GM12873 (cell line): ENCODE data around the gene EXD3.

Source experiments
- TF ChIP-seq, protein P1 (sequence below): IDR thresholded peaks from 2 replicates; pipeline ENCODE4 v1.5.1; 2012; ENCODE audit warnings: low read depth, mild to moderate bottlenecking, moderate library complexity, low read length, control low read depth; ENCODE audit not compliant: insufficient read depth; ENCODE audit errors: missing control alignments

EXD3 gene

GRCh38 chr9:137452006-137452760 lies 29.2 kb upstream of the EXD3 start:
- TF ChIP-seq, protein P1, sequence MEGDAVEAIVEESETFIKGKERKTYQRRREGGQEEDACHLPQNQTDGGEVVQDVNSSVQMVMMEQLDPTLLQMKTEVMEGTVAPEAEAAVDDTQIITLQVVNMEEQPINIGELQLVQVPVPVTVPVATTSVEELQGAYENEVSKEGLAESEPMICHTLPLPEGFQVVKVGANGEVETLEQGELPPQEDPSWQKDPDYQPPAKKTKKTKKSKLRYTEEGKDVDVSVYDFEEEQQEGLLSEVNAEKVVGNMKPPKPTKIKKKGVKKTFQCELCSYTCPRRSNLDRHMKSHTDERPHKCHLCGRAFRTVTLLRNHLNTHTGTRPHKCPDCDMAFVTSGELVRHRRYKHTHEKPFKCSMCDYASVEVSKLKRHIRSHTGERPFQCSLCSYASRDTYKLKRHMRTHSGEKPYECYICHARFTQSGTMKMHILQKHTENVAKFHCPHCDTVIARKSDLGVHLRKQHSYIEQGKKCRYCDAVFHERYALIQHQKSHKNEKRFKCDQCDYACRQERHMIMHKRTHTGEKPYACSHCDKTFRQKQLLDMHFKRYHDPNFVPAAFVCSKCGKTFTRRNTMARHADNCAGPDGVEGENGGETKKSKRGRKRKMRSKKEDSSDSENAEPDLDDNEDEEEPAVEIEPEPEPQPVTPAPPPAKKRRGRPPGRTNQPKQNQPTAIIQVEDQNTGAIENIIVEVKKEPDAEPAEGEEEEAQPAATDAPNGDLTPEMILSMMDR: no peak

DNA sequence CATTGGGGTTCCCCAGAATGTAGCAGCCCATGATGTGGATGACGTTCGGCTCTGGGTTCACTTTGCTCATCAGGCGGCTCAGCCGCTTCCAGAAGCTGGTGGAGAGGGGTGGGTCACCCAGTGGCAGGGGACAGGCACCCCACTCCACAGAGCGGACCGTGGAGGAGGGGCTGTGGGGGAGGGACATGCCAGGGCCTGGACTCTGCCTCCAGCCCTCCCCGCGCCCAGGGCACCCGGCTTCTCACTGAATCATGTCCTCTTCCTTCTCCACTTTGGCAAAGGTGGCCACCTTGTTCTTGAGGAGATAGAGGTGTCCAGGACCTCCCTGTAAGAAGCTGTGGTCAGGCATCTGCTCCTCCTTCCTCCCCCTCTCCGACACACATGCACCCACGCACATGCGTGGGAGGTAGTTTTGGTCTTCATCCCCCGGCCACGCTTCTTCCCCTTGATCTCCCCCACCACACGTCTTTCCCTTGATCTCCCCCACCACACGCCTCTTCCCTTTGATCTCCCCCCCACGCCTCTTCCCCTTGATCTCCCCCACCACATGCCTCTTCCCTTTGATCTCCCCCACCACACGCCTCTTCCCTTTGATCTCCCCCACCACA lies 27.1 kb upstream of the EXD3 start:
- TF ChIP-seq, protein P1: no peak

DNA sequence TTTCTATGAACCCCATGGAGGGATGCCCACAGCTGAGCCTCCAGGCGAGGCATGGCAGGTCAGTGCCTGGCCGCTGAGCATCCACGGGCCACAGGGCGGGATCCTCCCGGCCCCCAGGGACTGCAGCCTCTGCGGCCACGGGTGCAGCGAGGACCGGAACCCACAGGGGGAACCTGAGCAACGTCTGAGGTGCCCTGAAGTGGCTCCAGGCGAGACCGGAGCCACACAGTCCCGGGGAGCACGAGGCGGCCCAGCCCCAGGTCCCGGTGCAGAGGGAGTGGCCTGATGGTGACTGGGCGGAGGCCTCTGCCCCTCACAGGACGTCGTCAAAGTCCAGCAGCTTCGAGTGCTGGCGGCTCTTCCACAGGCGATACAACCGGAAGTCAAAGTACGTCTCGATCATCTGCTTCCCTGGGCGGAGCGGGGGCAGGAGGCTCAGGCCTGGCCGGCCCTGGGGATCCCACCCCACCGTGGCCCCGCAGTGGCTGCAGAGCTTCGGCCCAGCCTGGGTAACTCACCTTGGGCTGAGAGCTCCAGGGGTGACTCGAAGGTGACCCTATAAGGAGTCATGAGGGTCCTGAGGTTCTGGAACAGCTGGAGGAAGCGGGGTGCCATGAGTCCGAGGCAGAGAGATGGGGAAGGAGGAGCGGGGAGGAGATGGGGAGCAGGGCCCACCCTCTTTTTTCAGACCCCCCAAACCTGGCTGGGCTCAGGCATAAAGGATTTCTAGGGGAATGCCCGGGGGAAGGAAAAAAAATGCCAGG lies 26.3 kb upstream of the EXD3 start:
- TF ChIP-seq, protein P1: no peak

- TF ChIP-seq, protein P1: no peak
These were observed 25.6 kb upstream of the EXD3 start for GRCh38 chr9:137448602-137448962.

DNA sequence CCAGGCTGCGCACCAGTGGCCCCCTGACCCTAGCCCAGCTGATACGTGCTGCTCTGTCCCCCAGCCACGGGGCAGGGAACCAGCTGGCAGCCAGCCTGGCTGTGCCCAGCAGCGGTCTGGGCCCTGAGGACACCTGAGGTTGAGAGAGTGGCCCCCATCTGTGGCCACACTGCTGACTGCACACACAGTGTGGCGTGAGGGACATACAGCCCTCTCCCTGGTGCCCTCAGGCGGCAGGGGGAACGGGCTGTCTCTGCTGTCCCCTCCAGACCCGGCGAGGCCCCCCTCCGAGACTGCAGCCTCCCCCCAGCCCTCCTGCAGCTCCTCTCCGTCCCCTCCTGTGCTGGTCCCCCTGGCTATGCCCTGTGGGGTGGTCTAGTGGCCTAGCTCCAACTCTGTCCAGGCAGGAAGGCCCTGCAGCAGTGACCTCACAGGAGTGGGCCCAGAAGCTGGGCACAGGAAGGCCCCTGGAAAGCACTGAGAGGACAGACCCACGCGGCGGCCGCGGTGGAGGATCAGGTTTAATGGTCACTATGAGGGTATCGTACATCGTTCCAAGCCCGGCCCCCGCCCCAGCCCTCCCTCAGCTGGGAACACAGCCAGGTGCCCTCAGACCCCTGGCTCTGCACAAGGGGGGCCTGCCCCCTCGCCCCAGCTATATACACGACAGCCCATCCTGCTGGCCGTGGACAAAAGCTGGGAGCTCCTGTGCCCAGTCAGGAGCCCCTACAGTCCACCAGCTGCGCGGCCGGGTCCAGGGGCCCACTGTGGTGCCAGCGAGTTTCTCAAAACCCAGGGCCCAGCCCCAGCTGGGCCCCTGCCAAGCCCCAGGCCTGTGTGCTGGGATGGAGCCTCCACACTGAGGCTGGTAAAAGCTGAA lies 25.0 kb upstream of the EXD3 start:
- TF ChIP-seq, protein P1: no peak

DNA sequence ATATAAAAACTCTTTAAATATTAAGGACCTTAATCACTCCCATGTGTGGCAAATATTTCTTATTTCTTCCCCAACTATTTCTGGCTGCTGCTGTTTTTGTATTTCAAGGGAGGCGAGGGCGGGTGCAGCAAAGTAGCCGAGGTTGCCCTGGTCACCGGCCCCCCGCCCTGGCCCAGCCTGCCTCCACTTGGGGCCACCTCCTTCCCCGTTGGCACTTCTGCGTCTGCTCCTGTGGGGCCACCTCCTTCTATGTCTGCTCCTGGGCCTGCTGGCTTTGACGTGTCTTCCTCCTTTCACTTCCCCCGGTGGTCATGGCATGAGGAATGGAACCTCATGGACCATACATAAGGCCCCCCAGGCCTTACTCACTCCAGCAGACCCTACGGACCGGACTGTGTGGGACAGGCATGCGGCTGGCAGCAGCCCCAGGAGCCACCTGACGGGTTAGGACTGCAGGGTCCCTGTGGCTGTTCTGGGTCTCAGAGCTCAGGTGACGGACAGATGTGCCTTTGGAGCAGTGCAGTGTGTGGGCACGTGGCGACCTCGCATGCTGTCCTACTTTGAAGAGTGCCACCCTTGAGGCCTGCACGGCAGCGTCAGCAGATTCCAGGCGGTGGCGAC lies 24.0 kb upstream of the EXD3 start:
- TF ChIP-seq, protein P1: no peak
